ENCODE results near the gene VDAC1. TPM values are rescaled to one million over a fixed set of nuclear protein-coding genes. Genes with fewer than 3 reads are reported as not detected.

The VDAC1 gene
- total RNA-seq, 1 experiment from 2014 or later: 334 TPM

- no peak overlapping the region for H3K4me3 Mint-ChIP-seq (ENCODE audit: unreplicated experiment)
- ChIA-PET POLR2A (no interaction called here), CTCF (interaction anchor here (0.6 to 3.2 kb wide), 2 partner anchors 20 to 50 kb away, joined by 3 to 43 read pairs; no protein-coding TSS in a partner anchor)
- no peak for DNase-seq (ENCODE audit: unreplicated experiment)
- H3K27ac Mint-ChIP-seq (ENCODE audit: low read depth, unreplicated experiment): no peak overlapping the region
- BruUV-seq (replicated peaks): no TSS peak
- H3K4me1 Mint-ChIP-seq (ENCODE audit: insufficient read depth, unreplicated experiment): peaks cover 50% of the 10 kb centered on the region
- H3K36me3 Mint-ChIP-seq (ENCODE audit: insufficient read depth, unreplicated experiment): peaks cover 36% of the 10 kb centered on the region
- no peak for TF ChIP-seq CTCF (IDR thresholded peaks at IDR 0.05; ENCODE audit: unreplicated experiment)
- H3K27me3 Mint-ChIP-seq (ENCODE audit: insufficient read depth, unreplicated experiment): no peaks in the 10 kb centered on the region
- intact Hi-C loops (cut with micrococcal nuclease): no loop called here
- no peaks in the 10 kb centered on the region for H3K9me3 Mint-ChIP-seq (ENCODE audit: unreplicated experiment)
Measured at GRCh38 chr5:134000696-134001453, 3.9 kb downstream of the VDAC1 start.

- Mint-ChIP-seq H3K27ac (ENCODE audit: low read depth, unreplicated experiment) (no peak overlapping the region), H3K27me3 (ENCODE audit: insufficient read depth, unreplicated experiment) (no peaks in the 10 kb centered on the region), H3K36me3 (ENCODE audit: insufficient read depth, unreplicated experiment) (peaks cover 36% of the 10 kb centered on the region), H3K9me3 (ENCODE audit: unreplicated experiment) (no peaks in the 10 kb centered on the region), H3K4me3 (ENCODE audit: unreplicated experiment) (no peak overlapping the region), H3K4me1 (ENCODE audit: insufficient read depth, unreplicated experiment) (peaks cover 48% of the 10 kb centered on the region)
- intact Hi-C loops (cut with micrococcal nuclease): no loop called here
- DNase-seq (ENCODE audit: unreplicated experiment): no peak
- ChIA-PET CTCF (interaction anchor here (0.6 to 3.2 kb wide), 2 partner anchors 20 to 50 kb away, joined by 3 to 43 read pairs; no protein-coding TSS in a partner anchor), POLR2A (no interaction called here)
- no TSS peak for BruUV-seq (replicated peaks)
- TF ChIP-seq CTCF (IDR thresholded peaks at IDR 0.05; ENCODE audit: unreplicated experiment): no peak
Measured at GRCh38 chr5:134000091-134000511, 4.7 kb downstream of the VDAC1 start.

- Mint-ChIP-seq H3K9me3 (ENCODE audit: unreplicated experiment) (no peaks in the 10 kb centered on the region), H3K4me1 (ENCODE audit: insufficient read depth, unreplicated experiment) (peaks cover 57% of the 10 kb centered on the region), H3K27me3 (ENCODE audit: insufficient read depth, unreplicated experiment) (no peaks in the 10 kb centered on the region), H3K27ac (ENCODE audit: low read depth, unreplicated experiment) (no peak overlapping the region), H3K4me3 (ENCODE audit: unreplicated experiment) (no peak overlapping the region), H3K36me3 (ENCODE audit: insufficient read depth, unreplicated experiment) (peaks cover 36% of the 10 kb centered on the region)
- ChIA-PET POLR2A (interaction anchor here (0.6 to 1.2 kb wide), 2 partner anchors 28 to 124 kb away, joined by 3 to 6 read pairs; no protein-coding TSS in a partner anchor), CTCF (interaction anchor here (0.5 to 3.2 kb wide), 8 partner anchors 8 to 889 kb away, joined by 3 to 43 read pairs (median 4); no protein-coding TSS in a partner anchor)
- no TSS peak for BruUV-seq (replicated peaks)
- intact Hi-C loops (cut with micrococcal nuclease): no loop called here
- DNase-seq (ENCODE audit: unreplicated experiment): no peak
- TF ChIP-seq CTCF (IDR thresholded peaks at IDR 0.05; ENCODE audit: unreplicated experiment): no peak
Measured at GRCh38 chr5:133998807-133999206, 6.0 kb downstream of the VDAC1 start.

- ChIA-PET CTCF (interaction anchor here (0.8 to 3.2 kb wide), 6 partner anchors 18 to 575 kb away, joined by 3 to 43 read pairs (median 4); no protein-coding TSS in a partner anchor), POLR2A (interaction anchor here (0.6 to 1.2 kb wide), 5 partner anchors 24 to 741 kb away, joined by 3 to 6 read pairs (median 3); no protein-coding TSS in a partner anchor)
- peaks cover 62% of the 10 kb centered on the region for H3K4me1 Mint-ChIP-seq (ENCODE audit: insufficient read depth, unreplicated experiment)
Measured at GRCh38 chr5:133998042-133998441, 6.7 kb downstream of the VDAC1 start.

More at GRCh38 chr5:133998042-133998441, 6.7 kb downstream of the VDAC1 start:
- Mint-ChIP-seq H3K4me3 (ENCODE audit: unreplicated experiment) (no peak overlapping the region), H3K36me3 (ENCODE audit: insufficient read depth, unreplicated experiment) (peaks cover 38% of the 10 kb centered on the region), H3K27ac (ENCODE audit: low read depth, unreplicated experiment) (no peak overlapping the region), H3K9me3 (ENCODE audit: unreplicated experiment) (no peaks in the 10 kb centered on the region), H3K27me3 (ENCODE audit: insufficient read depth, unreplicated experiment) (no peaks in the 10 kb centered on the region)
- no peak for TF ChIP-seq CTCF (IDR thresholded peaks at IDR 0.05; ENCODE audit: unreplicated experiment)
- no peak for DNase-seq (ENCODE audit: unreplicated experiment)
- intact Hi-C loops (cut with micrococcal nuclease): no loop called here
- no TSS peak for BruUV-seq (replicated peaks)
